Thymus (tissue), 11 donors: ENCODE measurements around the gene PLD5. TPM values are rescaled to one million over a fixed set of nuclear protein-coding genes. Genes with fewer than 3 reads are reported as not detected.
"Not testable (repeated sequence)": the region's sequence is repeated elsewhere in the genome, so short reads cannot be mapped to it uniquely, and the experiment has no call there.

Source experiments
- DNase-seq, 9 donors: peaks; one replicate each; pipeline ENCODE4 v3.0.0-alpha.2; 2013; ENCODE audit warnings: low spot score in 9 of 9, low read depth in 6 of 9, missing footprints in 1 of 9
- H3K27ac ChIP-seq, 2 donors: one replicate each; pipeline ENCODE4 v1.5.1; 2013; ENCODE audit warnings: control low read depth in 1 of 2, low read depth in 1 of 2, low read length in 1 of 2, mild to moderate bottlenecking in 1 of 2, moderate library complexity in 1 of 2
- H3K27me3 ChIP-seq, 2 donors: one replicate each; pipeline ENCODE4 v1.5.1; 2013; ENCODE audit warnings: low read length in 1 of 2; ENCODE audit not compliant: control insufficient read depth in 2 of 2, insufficient read depth in 1 of 2
- H3K36me3 ChIP-seq, 2 donors: one replicate each; pipeline ENCODE4 v1.5.1; 2013; ENCODE audit warnings: low read length in 1 of 2, mild to moderate bottlenecking in 1 of 2, moderate library complexity in 1 of 2; ENCODE audit not compliant: control insufficient read depth in 2 of 2, insufficient read depth in 2 of 2
- H3K4me1 ChIP-seq, 2 donors: one replicate each; pipeline ENCODE4 v1.5.1; 2013; ENCODE audit warnings: low read length in 2 of 2; ENCODE audit not compliant: control insufficient read depth in 2 of 2, insufficient read depth in 2 of 2
- H3K4me3 ChIP-seq, 2 donors: one replicate each; pipeline ENCODE4 v1.5.1; 2013; ENCODE audit warnings: low read length in 2 of 2, control low read depth in 1 of 2, mild to moderate bottlenecking in 1 of 2
- H3K9me3 ChIP-seq, 2 donors: one replicate each; pipeline ENCODE4 v1.5.1; 2013; ENCODE audit warnings: low read length in 1 of 2, mild to moderate bottlenecking in 1 of 2; ENCODE audit not compliant: control insufficient read depth in 2 of 2, insufficient read depth in 1 of 2
- WGBS: extraction: QIAGEN DNeasy Blood & Tissue Kit; methylation state at CpG from one replicate; pipeline ENCODE4 v1.1.7; 2013; 5-methylcytosine and 5-hydroxymethylcytosine counted together
- polyA plus RNA-seq: library from polyadenylated mRNA; stranded (reverse); fragments of 200-250 nt; gene quantifications from one replicate; pipeline ENCODE4 v1.2.3, GENCODE V29; 2013
- total RNA-seq: library from RNA; stranded (reverse); fragments of 120-200 nt; gene quantifications from one replicate; pipeline ENCODE4 v1.2.4, GENCODE V29; 2013
- donor health status: healthy.

Gene PLD5
- total and polyA plus RNA-seq, 2 donors, result 0.25 to 0.66 TPM

- Histone ChIP-seq H3K9me3 (peaks cover 0 to 3% of the 10 kb centered on the region in 2 donors), H3K27ac (no peak overlapping the region), H3K4me1 (no peaks in the 10 kb centered on the region), H3K27me3 (no peaks in the 10 kb centered on the region), H3K4me3 (no peak overlapping the region), H3K36me3 (no peaks in the 10 kb centered on the region)
- 91% methylated on average over 7 of the region's 7 CpGs for WGBS
- DNase-seq, result no peak
These were observed 328.4 kb downstream of the PLD5 start for GRCh38 chr1:242196101-242196500.

DNA sequence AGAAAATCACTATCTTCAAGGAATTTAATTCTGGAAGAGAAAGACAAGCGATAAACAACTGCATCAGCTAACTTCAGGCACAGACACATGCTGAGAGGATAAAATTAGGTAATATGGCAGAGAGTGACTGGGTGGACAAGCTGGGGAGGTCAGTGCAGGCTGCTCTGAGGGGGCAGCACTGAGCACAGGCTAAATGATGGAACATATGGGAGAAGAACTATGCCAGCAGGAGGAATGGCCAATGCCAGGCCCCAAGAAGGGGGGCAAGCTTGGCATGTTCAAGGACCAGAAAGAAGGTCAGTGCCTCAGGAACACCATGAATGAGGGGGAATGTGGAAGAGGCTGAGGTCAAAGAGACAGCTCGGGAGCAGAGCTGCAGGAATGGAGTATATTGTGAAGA, 334.9 kb downstream of the PLD5 start:
- H3K36me3 ChIP-seq, result no peaks in the 10 kb centered on the region
- no peak overlapping the region for H3K4me3 ChIP-seq
- no peak overlapping the region for H3K27ac ChIP-seq
- 91% methylated on average over 2 of the region's 2 CpGs for WGBS
- no peaks in the 10 kb centered on the region for H3K27me3 ChIP-seq
- H3K4me1 ChIP-seq, result no peaks in the 10 kb centered on the region
- H3K9me3 ChIP-seq, result no peaks in the 10 kb centered on the region
- DNase-seq, result no peak

DNA sequence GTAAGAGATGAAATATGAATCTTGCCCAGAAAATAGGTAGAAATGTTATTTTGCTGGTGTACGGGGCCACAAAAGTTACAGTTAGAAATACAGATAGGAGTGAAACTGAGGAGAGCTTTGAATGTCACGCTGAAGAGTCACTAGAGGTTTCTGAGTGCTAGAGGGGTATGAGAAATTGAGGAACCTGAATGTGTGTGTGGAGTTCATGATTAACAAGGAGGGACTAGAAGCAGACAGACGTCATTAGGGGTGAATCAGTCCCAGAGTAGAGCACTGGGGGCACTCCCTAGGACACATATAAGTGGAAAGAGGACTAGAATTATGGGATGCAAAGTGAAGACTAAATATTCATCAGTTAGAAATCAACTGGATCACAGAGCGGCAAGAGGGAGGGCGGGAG, 336.7 kb downstream of the PLD5 start:
- no peaks in the 10 kb centered on the region for H3K36me3 ChIP-seq
- no peaks in the 10 kb centered on the region for H3K9me3 ChIP-seq
- H3K27me3 ChIP-seq, result no peaks in the 10 kb centered on the region
- no peak overlapping the region for H3K27ac ChIP-seq
- no peak for DNase-seq
- H3K4me1 ChIP-seq, result no peaks in the 10 kb centered on the region
- H3K4me3 ChIP-seq, result no peak overlapping the region
- WGBS, result 87% methylated on average over 5 of the region's 5 CpGs

DNA sequence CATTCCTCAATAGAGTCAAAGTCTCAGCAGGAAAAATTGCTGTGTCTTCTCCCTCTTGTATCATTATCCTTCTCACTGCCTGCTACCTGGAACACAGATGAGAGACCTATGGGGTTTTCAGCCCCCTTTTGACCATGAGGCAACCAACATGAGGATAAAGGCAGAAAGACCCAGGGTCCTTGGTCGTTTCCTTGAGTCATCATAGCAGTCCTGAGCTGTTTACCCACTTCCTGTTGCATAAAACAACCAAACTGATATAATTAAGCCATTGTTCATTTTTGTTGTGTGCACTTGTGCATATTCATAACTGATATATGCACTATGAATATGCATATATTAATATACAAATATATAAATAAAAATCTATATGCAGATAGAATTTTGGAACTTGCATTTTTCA, 337.3 kb downstream of the PLD5 start:
- Histone ChIP-seq H3K27ac (no peak overlapping the region), H3K4me3 (no peak overlapping the region), H3K36me3 (no peaks in the 10 kb centered on the region), H3K27me3 (no peaks in the 10 kb centered on the region), H3K9me3 (no peaks in the 10 kb centered on the region), H3K4me1 (no peaks in the 10 kb centered on the region)
- 20% methylated on average over 1 of the region's 1 CpG for WGBS
- no peak for DNase-seq

DNA sequence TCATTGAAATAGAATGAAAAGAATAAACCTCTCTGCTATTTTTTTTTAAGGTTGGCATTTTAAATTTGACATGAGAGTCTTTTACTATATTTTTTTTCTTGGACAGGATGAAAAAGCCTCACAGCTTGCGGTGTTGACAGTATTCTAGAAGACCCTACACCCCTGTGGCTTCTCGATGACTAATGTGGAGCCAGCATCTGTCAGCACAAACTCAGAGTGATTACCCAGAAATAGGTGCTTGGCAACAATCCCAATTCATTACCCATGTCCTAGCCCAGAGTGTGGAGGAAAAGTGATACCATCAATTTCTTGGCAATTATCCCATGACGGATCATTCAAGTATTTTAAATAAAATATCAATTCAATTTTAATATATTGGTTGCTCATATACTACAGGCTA, 338.8 kb downstream of the PLD5 start:
- Histone ChIP-seq H3K36me3 (no peaks in the 10 kb centered on the region), H3K4me3 (no peak overlapping the region), H3K27me3 (no peaks in the 10 kb centered on the region), H3K4me1 (no peaks in the 10 kb centered on the region), H3K27ac (no peak overlapping the region), H3K9me3 (no peaks in the 10 kb centered on the region)
- DNase-seq, result no peak
- 89% methylated on average over 3 of the region's 3 CpGs for WGBS

GRCh38 chr1:242184955-242185354, 339.5 kb downstream of the PLD5 start:
- Histone ChIP-seq H3K9me3 (no peaks in the 10 kb centered on the region), H3K36me3 (no peaks in the 10 kb centered on the region), H3K27me3 (no peaks in the 10 kb centered on the region), H3K4me1 (no peaks in the 10 kb centered on the region), H3K4me3 (no peak overlapping the region), H3K27ac (no peak overlapping the region)
- 80% methylated on average over 4 of the region's 4 CpGs for WGBS
- no peak for DNase-seq

GRCh38 chr1:242179767-242180166, 344.7 kb downstream of the PLD5 start:
- not testable (repeated sequence) for H3K27me3 ChIP-seq, H3K27ac ChIP-seq, H3K36me3 ChIP-seq, H3K9me3 ChIP-seq, DNase-seq, H3K4me3 ChIP-seq, H3K4me1 ChIP-seq
- WGBS, result 88% methylated on average over 5 of the region's 5 CpGs

DNA sequence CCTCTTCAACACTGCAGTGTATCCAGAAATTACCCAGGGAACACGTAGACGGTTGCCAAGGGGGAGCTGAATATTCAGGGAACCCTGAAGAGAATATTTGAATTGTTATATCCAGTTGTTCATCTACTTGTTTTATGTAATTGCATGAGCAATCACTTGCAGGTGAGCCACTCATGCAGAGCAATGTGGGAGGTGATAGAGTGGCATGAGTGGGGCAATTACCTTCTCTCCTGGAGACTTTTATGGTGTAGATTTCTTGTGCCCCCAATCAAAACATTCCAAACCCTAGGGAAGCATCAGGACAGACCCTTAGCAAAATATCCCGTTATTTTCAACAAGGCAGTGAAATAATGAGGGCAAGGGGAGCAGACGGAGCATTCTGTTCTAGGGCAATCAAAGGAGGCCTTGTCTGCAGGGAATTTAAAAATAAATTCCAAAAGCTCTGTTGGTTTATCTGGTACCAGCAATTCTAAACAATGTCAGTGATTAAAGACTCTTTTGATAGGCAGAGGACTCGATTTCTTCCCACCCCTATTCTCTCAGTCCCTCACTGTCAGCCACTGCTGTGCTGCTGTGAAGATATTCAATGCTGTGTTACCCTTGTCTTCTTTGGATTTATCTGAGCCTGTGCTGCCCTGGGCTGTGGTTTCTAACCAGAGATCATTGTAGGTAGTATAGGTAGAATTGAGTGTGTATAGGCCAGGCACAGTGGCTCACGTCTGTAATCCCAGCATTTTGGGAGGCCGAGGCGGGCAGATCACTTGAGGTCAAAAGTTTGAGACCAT, 345.4 kb downstream of the PLD5 start:
- DNase-seq, result no peak
- 59% methylated on average over 8 of the region's 8 CpGs for WGBS
- no peak overlapping the region for H3K4me3 ChIP-seq
- no peak overlapping the region for H3K27ac ChIP-seq
- H3K36me3 ChIP-seq, result no peaks in the 10 kb centered on the region
- no peaks in the 10 kb centered on the region for H3K27me3 ChIP-seq
- H3K9me3 ChIP-seq, result no peaks in the 10 kb centered on the region
- H3K4me1 ChIP-seq, result no peaks in the 10 kb centered on the region

DNA sequence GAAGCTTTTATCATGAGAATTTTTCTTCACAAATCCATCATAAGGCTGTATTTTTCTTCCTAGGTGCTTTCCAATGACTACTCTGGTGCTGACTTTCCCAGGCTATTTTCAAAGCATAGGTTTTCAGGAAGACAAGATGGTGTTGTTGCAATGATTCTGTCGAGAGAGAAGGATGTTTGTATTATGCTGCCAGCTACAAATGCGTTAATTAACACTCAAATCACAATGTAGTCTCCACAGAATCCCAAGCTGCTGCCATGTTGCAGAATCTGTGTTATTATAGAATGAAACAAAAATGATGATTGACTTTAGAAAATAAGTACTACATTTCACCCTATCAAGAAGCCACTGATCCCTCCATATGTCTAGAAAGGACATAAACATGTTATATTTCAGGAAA, 346.1 kb downstream of the PLD5 start:
- H3K4me3 ChIP-seq, result no peak overlapping the region
- no peak for DNase-seq
- WGBS, result 69% methylated on average over 2 of the region's 2 CpGs
- H3K4me1 ChIP-seq, result no peaks in the 10 kb centered on the region
- H3K9me3 ChIP-seq, result no peaks in the 10 kb centered on the region
- no peaks in the 10 kb centered on the region for H3K27me3 ChIP-seq
- no peaks in the 10 kb centered on the region for H3K36me3 ChIP-seq
- H3K27ac ChIP-seq, result no peak overlapping the region
